IPS-11a (cell line): Measurements from ENCODE around the gene KLK10.

Experiments used
- H3K4me3 ChIP-seq: one replicate; pipeline ENCODE4 v1.5.1; 2013; ENCODE audit warnings: low read depth, low read length, control low read depth

Gene KLK10

GRCh38 chr19:51027126-51027806, 7.8 kb upstream of the KLK10 start:
- H3K4me3 ChIP-seq: no peak overlapping the region

- H3K4me3 ChIP-seq: no peak within 1 kb of the TSS
These were observed 7.0 kb upstream of the KLK10 start, which contains the start of gene KLK11 for GRCh38 chr19:51026554-51026831. Gene KLK11 (minus strand): TSS chr19:51026616. CDS start chr19:51025631, 985 bp downstream.

DNA sequence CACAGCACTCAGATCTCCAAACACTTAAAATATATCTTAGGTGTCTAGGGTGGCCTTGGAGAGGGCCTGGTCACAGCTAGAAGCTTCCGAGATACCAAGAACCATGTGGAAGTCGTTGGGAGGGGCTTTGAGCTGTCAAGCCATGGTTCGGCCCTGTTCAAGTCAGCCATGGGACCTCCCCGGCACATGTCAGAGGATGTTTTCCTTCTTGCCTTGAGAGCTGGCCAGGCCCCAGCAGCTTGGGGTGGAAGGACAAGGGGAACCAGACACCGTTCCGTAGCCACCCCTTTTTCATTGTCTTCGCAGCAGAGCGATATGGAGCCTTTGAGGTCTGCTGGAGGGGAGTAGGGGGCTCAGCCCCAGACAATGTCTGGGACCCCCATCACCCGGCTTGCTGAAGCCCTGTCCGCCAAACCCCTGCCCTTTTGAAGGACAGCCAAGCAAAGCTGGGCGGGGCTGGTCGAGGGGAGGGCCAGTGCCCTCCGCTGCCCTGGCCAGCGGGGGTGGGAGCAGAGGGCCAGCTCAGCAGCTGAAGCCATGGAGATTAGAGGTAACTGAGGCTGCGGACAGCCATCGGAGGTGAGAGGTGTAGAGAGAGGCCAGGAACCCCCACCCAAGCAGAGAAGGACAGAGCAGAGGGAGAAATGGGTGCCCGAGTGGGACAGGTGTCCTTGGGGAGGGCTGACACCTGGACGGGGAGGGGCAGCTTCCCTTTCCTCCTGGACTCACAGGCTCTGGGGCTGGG, 6.5 kb upstream of the KLK10 start:
- H3K4me3 ChIP-seq: no peak overlapping the region

DNA sequence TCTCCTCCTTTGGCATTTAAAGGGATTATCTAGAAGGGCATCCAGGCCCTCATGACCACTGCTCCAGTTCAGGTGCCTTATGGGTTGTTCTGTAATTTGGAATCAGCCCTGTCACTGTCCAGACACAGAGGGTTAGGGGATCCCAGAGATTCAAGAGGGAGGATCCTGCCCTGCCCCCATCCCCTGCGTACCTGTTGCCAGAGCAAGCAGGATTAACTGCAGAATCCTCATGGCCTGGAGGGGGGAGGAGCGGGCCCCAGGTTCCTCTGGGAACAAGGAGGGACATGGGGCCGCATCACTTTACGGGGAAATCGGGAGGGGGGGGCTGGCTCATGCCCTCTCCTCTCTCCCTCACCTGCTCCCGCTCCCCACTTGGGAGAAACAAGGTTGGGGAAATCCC, 5.9 kb upstream of the KLK10 start:
- H3K4me3 ChIP-seq: no peak overlapping the region

GRCh38 chr19:51024924-51025323, 5.4 kb upstream of the KLK10 start:
- no peak overlapping the region for H3K4me3 ChIP-seq

- no peak overlapping the region for H3K4me3 ChIP-seq
These were observed 4.4 kb upstream of the KLK10 start for GRCh38 chr19:51023946-51024345.

GRCh38 chr19:51022526-51022925, 3.0 kb upstream of the KLK10 start:
- no peak overlapping the region for H3K4me3 ChIP-seq

DNA sequence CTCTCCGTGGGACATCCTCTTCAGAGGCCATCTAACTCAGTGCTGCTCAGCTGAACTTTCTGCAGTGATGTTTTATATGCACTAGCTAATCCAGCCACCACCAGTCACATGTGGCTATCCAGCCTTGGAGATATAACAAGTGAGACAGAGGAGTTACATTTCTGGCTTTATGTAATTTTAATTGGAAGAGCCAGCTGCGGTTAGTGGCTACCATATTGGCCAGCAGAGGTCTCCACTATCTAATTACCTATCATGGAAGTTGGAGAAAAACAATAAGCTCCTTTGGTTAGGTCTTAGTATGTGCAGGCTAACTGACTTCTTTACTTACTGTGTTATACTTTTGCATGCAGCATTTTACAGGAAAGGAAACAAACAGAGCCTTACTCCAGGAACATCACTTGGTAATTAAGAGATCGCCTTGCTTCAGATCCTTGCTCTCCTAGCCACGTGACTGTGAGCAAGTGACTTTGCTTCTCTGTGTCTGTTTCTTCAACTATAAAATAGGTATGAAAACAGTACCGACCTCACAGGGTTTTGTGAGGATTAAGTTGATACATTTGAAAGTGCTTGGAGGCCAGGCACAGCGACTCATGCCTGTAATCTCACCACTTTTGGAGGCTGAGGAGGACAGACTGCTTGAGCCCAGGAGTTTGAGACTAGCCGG, 1.6 kb upstream of the KLK10 start:
- H3K4me3 ChIP-seq: no peak overlapping the region

DNA sequence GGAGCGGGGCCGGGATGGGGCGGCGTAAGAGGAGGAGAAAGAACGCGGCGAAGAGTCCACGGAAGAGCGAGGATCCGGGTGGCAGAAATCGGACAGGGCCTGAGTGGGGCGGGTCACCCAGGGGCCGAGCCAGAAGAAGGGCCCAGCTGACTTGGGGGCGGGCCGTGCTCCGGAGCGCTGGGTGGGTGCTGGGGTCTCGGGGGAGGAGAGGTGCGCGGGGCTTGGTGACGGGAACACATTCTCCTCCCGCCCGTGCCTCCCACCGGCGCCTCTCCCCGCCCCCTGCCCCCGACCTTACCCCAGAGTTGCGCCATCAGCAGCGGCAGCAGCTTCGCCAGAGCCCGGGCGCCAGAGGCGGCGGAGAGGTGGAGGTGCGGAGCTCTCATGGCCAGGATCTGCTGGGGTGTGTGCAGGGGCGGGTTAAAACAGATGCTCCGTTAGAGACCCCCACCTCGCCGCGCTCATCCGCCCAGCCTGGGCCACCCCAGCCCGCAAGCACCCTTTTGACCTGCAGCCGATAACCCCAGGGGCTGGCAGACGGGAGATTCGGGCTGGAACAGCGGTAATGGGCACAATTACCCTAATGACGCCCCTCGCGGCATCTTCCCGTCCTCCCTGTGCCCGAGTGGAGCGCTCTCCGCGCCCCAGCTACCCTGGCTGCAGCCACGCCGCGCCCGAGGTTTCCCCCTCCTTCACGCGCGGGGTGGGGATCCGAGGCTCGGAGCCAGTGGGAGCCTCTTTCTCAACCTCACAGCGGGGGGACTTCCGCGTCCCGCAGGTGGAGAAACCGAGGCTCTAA, 565 bp downstream of the KLK10 start:
- H3K4me3 ChIP-seq: peak overlapping the region; percentile 24

DNA sequence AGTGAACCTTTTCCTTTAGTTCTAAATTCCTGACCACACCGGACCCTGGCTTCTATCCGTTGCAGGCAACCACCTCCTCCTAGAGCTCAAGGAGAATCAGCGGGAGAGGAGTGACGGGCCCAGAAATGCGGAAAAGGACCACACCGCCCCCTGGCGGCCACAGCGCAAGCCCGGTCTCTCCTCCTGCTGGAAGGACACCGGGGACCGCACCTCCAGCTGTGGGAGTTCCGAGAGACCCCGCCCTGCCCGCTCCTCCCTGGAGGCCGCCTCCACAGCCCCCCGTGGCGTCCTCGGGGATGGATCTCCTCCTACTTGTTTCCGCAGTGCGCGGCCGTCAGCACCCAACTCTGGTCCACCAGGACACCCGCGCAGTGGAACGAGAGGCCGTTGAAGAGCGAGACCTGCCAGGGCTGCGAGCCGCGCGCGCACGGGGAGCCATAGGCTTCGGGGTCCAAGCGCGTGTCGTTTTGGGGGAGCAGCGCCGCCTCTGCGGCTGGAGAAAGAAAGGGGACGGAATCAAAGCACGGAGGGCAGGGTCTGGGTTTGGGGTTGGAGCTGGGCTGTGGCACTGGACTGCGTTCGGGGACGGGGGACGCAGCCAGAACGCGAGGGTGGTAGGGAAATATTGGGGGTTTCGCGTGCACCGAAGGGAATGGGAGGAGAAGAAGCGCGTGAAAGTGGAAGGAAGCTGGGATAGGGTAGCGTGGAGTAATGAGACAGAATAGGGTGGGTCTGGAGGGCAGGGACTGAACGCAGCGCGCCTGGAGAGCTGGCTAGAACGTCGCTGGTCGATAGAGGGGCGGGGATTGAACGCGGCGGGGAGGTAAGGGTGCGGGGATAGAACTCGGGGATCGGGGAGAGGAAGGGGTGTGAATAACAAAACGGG, 2.5 kb downstream of the KLK10 start:
- peak overlapping the region; percentile 58 for H3K4me3 ChIP-seq

DNA sequence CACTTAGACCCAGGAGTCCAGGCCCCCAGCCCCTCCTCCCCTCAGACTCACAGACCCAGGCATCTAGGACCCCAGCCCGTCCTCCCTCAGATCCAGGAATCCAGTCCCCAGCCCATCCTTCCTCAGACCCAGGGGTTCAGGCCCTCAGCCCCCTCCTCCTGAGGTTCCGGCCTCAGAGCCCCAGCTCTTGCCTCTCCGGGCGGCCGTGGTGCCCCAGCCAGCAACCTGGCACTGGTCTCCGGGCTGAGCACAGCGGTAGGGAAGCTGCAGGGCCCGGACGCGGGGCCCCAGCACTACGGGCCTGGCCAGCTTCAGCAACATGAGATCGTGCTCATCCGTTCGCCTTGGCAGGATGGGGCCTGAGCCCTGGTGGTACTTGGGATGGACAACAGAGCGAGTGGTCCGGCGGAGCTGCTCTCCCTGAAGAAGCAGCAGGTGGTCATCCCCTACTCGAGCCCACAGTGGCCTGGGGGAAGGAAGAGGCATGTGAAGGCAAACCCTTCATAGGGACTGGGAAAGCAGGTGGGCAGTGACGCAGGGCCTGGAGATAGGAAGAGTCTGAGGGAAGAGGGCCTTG, 3.7 kb downstream of the KLK10 start:
- no peak overlapping the region for H3K4me3 ChIP-seq

- H3K4me3 ChIP-seq: no peak overlapping the region
These were observed 5.3 kb downstream of the KLK10 start for GRCh38 chr19:51014242-51014641.

- no peak overlapping the region for H3K4me3 ChIP-seq
These were observed 6.8 kb downstream of the KLK10 start for GRCh38 chr19:51012661-51013190.

- H3K4me3 ChIP-seq: no peak overlapping the region
These were observed 9.3 kb downstream of the KLK10 start for GRCh38 chr19:51010066-51010795.

DNA sequence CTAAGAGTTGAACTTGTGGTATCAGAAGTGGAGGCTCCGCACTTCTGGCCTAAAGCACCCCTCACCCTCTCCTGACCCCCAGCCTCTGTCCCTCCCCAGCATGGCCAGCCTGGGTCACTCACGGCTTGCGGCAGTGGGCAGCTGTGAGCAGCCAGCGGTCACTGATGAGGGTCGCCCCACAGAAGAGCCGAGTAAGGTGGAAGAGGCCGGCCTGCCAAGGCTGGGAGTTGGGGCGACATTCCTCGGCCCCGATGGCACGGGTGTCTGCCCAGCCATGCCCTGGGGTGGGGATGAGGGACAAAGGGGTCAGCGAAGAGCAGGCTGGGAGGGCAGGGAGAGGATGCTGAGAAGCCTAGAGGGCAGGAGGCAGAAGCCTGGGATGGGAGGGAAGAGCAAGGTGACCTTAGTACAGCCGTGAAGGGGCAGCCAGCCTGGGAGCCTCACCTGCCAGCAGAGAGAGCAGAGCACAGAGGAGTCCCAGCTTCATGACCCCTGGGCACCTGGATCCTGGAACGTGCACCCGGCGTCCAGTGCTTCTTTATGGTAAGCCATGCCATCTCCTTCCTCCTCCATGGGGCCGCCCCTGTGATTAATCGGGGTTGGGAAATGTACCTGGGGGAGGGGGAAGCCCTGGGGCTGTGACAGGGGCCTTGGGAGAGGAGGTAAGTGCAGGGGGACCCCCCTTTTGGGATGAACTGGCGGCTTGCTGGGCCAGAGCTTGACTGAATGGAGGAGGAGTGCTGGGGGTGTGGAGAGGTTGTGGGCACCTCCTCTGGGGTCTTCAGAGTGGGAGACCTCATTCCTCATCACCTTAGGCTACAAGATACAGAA, 10.2 kb downstream of the KLK10 start:
- no peak overlapping the region for H3K4me3 ChIP-seq

- no peak overlapping the region for H3K4me3 ChIP-seq
These were observed 12.0 kb downstream of the KLK10 start for GRCh38 chr19:51007488-51007887.

GRCh38 chr19:51006406-51006805, 13.1 kb downstream of the KLK10 start:
- H3K4me3 ChIP-seq: no peak overlapping the region

DNA sequence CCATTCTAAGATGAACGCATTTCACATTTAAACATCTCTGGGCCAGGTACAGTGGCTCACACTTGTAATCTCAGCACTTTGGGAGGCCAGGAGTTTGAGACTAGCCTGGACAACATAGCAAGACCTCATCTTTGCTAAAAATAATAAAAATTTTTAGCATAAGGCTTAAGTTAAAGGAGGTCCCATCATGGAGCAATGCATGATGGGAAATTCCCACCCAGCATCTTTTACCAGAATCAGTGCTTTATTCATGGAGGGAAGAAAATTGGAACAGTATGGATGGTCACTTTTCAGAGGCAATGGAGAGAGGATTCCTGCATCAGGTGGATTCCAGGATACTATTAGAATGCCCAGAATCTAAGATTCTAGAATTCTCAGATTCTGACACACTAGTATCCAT, 14.3 kb downstream of the KLK10 start:
- H3K4me3 ChIP-seq: no peak overlapping the region
